H1 (cell line): ENCODE data around the gene UVRAG. TPM values are rescaled to one million over a fixed set of nuclear protein-coding genes. Genes with fewer than 3 reads are reported as not detected.

Source experiments
- CEBPB ChIP-seq: IDR thresholded peaks from 2 replicates; pipeline ENCODE4 v1.6.1; 2012; ENCODE audit warnings: low read depth, low read length
- SP4 ChIP-seq: IDR thresholded peaks from 2 replicates; pipeline ENCODE4 v1.6.1; 2012; ENCODE audit warnings: low read length, inconsistent platforms
- TAF1 ChIP-seq: IDR thresholded peaks from 2 replicates; pipeline ENCODE4 v1.6.1; 2011; ENCODE audit warnings: mild to moderate bottlenecking, low read depth, low read length
- polyA plus RNA-seq, 7 experiments: library from polyadenylated mRNA; depleted of rRNA in 3 of 7; stranded (reverse) in 5 of 7; unstranded in 2 of 7; fragments of >200 nt in 5 of 7; fragments of 200-250 nt in 2 of 7; gene quantifications; 1 replicate in 5 of 7; 2 replicates in 1 of 7; 4 replicates in 1 of 7; pipeline versions ENCODE4 v1.2.1 to v1.2.3, GENCODE V29; 2011 to 2013; ENCODE audit warnings: missing spikeins in 2 of 7, mixed read lengths in 2 of 7
- total RNA-seq: library from RNA; stranded (reverse); fragmentation: NEBNext Ultra II Directional; extraction: Animal tissue kit (Norgen Biotek cat#: 25700); gene quantifications from 2 replicates; pipeline ENCODE4 v1.2.1, GENCODE V29; 2021
- TF ChIP-seq, protein P1 (sequence below): fragments of 300-600 bp; sonication (generic); IDR thresholded peaks from 2 replicates; pipeline ENCODE4 v1.7.1; 2012; ENCODE audit warnings: low read length, moderate library complexity, mild to moderate bottlenecking, inconsistent platforms; ENCODE audit not compliant: insufficient replicate concordance

UVRAG gene
- total and polyA plus RNA-seq, 2 of the 8 experiments (the other 6 are each of a cell fraction or from before 2014, with no cell fraction given) = 5.5 to 14.7 TPM

DNA sequence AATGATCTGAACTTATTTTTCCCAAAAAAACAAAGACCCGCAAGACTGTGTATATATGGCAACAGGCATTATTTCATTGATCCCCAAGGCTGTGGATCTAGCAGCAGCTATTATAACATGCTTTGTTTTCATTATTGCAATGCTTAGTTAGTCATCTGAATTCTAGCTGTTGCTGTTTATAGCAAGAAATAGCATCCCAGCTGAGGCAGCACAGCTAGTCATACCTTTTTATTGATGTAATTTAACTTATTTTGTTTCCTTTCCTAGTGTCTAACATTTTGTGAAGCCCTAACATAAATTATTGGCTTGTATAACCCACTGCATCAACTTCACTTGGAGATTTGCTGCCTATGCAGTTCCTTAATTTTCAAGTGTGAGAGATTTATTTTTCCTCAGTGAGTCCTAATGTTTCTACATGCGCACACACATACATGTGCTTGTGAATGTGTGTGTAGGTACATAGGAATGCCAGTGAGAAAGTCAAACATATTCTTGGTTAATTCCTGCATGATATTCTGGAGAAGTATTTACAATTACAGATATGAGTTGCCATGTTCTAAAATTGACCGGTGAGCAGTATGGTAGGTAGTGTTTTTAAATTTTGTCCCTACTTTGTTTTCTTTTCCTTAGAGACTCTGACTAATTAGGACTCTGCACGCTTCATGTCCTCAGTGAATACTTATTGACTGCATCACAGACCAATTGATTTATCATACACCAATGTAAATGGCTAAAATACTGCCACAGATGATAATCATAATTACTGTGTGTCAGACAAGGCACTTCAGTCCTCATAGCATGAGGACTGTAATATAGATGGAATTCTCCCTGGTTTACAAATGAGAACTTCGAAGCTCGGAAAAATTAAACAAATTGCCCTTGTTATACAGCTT, 272.0 kb downstream of the UVRAG start (continued):
- TF ChIP-seq, protein P1, sequence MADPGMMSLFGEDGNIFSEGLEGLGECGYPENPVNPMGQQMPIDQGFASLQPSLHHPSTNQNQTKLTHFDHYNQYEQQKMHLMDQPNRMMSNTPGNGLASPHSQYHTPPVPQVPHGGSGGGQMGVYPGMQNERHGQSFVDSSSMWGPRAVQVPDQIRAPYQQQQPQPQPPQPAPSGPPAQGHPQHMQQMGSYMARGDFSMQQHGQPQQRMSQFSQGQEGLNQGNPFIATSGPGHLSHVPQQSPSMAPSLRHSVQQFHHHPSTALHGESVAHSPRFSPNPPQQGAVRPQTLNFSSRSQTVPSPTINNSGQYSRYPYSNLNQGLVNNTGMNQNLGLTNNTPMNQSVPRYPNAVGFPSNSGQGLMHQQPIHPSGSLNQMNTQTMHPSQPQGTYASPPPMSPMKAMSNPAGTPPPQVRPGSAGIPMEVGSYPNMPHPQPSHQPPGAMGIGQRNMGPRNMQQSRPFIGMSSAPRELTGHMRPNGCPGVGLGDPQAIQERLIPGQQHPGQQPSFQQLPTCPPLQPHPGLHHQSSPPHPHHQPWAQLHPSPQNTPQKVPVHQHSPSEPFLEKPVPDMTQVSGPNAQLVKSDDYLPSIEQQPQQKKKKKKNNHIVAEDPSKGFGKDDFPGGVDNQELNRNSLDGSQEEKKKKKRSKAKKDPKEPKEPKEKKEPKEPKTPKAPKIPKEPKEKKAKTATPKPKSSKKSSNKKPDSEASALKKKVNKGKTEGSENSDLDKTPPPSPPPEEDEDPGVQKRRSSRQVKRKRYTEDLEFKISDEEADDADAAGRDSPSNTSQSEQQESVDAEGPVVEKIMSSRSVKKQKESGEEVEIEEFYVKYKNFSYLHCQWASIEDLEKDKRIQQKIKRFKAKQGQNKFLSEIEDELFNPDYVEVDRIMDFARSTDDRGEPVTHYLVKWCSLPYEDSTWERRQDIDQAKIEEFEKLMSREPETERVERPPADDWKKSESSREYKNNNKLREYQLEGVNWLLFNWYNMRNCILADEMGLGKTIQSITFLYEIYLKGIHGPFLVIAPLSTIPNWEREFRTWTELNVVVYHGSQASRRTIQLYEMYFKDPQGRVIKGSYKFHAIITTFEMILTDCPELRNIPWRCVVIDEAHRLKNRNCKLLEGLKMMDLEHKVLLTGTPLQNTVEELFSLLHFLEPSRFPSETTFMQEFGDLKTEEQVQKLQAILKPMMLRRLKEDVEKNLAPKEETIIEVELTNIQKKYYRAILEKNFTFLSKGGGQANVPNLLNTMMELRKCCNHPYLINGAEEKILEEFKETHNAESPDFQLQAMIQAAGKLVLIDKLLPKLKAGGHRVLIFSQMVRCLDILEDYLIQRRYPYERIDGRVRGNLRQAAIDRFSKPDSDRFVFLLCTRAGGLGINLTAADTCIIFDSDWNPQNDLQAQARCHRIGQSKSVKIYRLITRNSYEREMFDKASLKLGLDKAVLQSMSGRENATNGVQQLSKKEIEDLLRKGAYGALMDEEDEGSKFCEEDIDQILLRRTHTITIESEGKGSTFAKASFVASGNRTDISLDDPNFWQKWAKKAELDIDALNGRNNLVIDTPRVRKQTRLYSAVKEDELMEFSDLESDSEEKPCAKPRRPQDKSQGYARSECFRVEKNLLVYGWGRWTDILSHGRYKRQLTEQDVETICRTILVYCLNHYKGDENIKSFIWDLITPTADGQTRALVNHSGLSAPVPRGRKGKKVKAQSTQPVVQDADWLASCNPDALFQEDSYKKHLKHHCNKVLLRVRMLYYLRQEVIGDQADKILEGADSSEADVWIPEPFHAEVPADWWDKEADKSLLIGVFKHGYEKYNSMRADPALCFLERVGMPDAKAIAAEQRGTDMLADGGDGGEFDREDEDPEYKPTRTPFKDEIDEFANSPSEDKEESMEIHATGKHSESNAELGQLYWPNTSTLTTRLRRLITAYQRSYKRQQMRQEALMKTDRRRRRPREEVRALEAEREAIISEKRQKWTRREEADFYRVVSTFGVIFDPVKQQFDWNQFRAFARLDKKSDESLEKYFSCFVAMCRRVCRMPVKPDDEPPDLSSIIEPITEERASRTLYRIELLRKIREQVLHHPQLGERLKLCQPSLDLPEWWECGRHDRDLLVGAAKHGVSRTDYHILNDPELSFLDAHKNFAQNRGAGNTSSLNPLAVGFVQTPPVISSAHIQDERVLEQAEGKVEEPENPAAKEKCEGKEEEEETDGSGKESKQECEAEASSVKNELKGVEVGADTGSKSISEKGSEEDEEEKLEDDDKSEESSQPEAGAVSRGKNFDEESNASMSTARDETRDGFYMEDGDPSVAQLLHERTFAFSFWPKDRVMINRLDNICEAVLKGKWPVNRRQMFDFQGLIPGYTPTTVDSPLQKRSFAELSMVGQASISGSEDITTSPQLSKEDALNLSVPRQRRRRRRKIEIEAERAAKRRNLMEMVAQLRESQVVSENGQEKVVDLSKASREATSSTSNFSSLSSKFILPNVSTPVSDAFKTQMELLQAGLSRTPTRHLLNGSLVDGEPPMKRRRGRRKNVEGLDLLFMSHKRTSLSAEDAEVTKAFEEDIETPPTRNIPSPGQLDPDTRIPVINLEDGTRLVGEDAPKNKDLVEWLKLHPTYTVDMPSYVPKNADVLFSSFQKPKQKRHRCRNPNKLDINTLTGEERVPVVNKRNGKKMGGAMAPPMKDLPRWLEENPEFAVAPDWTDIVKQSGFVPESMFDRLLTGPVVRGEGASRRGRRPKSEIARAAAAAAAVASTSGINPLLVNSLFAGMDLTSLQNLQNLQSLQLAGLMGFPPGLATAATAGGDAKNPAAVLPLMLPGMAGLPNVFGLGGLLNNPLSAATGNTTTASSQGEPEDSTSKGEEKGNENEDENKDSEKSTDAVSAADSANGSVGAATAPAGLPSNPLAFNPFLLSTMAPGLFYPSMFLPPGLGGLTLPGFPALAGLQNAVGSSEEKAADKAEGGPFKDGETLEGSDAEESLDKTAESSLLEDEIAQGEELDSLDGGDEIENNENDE = no peak
- TF ChIP-seq SP4 (no peak), TAF1 (no peak), CEBPB (no peak)
